Fibroblast of lung (primary cell): ENCODE results near the gene SCN5A.

Source experiments
- CTCF ChIP-seq, 2 donors: IDR thresholded peaks in 1 of 2; conservative IDR thresholded peaks in 1 of 2; 1 replicate in 1 of 2; 2 replicates in 1 of 2; pipeline ENCODE4 v1.5.1; 2011 to 2012; ENCODE audit warnings: low read length in 2 of 2, control low read depth in 1 of 2, inconsistent platforms in 1 of 2, low read depth in 1 of 2, mild to moderate bottlenecking in 1 of 2
- EZH2 ChIP-seq: IDR thresholded peaks from 2 replicates; pipeline ENCODE4 v1.5.1; 2012; ENCODE audit warnings: low read length, control low read depth, mild to moderate bottlenecking; ENCODE audit errors: missing control alignments

DNA sequence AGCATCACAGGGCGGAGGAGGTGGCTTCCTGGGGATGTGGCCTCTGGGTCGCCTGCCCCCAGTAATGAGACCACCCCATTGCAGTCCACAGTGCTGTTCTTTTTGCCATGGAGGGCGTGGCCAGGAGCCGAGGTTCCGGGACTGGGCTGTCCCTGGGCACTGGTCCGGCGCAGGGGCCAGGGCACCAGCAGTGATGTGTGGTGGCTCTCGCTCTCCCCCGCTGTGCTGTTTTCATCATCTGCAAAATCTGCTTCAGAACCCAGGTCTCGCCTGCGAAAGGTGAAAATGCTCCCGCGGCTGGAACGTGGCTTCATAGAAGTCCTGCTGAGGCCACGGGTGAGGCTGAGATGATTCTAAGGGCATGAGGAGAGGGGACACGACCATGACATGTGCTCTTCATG lies 45.8 kb downstream of the SCN5A start:
- no peak for TF ChIP-seq CTCF (conservative IDR thresholded peaks at IDR 0.05 in 1 of 2, IDR thresholded peaks at IDR 0.05 in 1 of 2; ENCODE audit: low read depth in 1 of 2, low read length in 2 of 2)
- no peak for TF ChIP-seq EZH2
